Mesangial cell (primary cell): ENCODE data around the gene ZNF574. TPM values are rescaled to one million over a fixed set of nuclear protein-coding genes. Genes with fewer than 3 reads are reported as not detected.

ENCODE experiments used
- total RNA-seq: library from RNA; depleted of rRNA; stranded (reverse); fragments of >200 nt; gene quantifications from 2 replicates; pipeline ENCODE4 v1.2.3, GENCODE V29; 2015

The ZNF574 gene
- total RNA-seq, result 19.9 and 24.0 TPM in 2 replicates

GRCh38 chr19:42075616-42076379, at the start of gene ZNF574:
Gene ZNF574, plus strand, starts transcription at chr19:42076166. Its CDS starts 2,441 bp downstream, at chr19:42078607.

GRCh38 chr19:42069619-42070351, 6.2 kb upstream of the ZNF574 start, which contains the start of gene GRIK5:
Gene GRIK5, minus strand, starts transcription at chr19:42070206. Its CDS starts 4,436 bp downstream, at chr19:42065770.

Other genes starting within 250 kb of the ZNF574 start
- not detected in 2 replicates for gene LYPD4, start 231.5 kb upstream of the ZNF574 start, total RNA-seq
- not detected in 2 replicates for gene DMRTC2, start 231.1 kb upstream of the ZNF574 start, total RNA-seq
- 2,150 and 2,952 TPM in 2 replicates for gene RPS19, start 215.9 kb upstream of the ZNF574 start, total RNA-seq
- 0.25 and 0.33 TPM in 2 replicates for gene CD79A, start 198.9 kb upstream of the ZNF574 start, total RNA-seq
- gene ARHGEF1, start 193.0 kb upstream of the ZNF574 start, total RNA-seq, result 49.6 and 64.0 TPM in 2 replicates
- gene ERFL, start 147.7 kb upstream of the ZNF574 start, total RNA-seq, result not detected in 2 replicates
- 231 and 277 TPM in 2 replicates for gene RABAC1, start 116.8 kb upstream of the ZNF574 start, total RNA-seq
- gene ATP1A3, start 81.9 kb upstream of the ZNF574 start, total RNA-seq, result under 0.01 and 0.49 TPM in 2 replicates
- gene GRIK5, start 6.0 kb upstream of the ZNF574 start, total RNA-seq, result 1.1 and 5.6 TPM in 2 replicates
- 0.38 and 0.98 TPM in 2 replicates for gene POU2F2, start 56.3 kb downstream of the ZNF574 start, total RNA-seq
- 28.5 and 38.4 TPM in 2 replicates for gene DEDD2, start 141.5 kb downstream of the ZNF574 start, total RNA-seq
- 5.5 and 6.0 TPM in 2 replicates for gene ZNF526, start 144.1 kb downstream of the ZNF574 start, total RNA-seq
- 25.6 and 28.4 TPM in 2 replicates for gene GSK3A, start 166.4 kb downstream of the ZNF574 start, total RNA-seq
- 44.5 and 62.1 TPM in 2 replicates for gene ERF, start 179.0 kb downstream of the ZNF574 start, total RNA-seq
- gene CIC, start 193.1 kb downstream of the ZNF574 start, total RNA-seq, result 48.9 and 108 TPM in 2 replicates
- 0.81 and 3.9 TPM in 2 replicates for gene PRR19, start 226.0 kb downstream of the ZNF574 start, total RNA-seq
- gene PAFAH1B3, start 226.5 kb downstream of the ZNF574 start, total RNA-seq, result 108 and 112 TPM in 2 replicates
- gene TMEM145, start 237.1 kb downstream of the ZNF574 start, total RNA-seq, result 0.13 and 0.16 TPM in 2 replicates
- gene MEGF8, start 249.5 kb downstream of the ZNF574 start, total RNA-seq, result 23.8 and 78.8 TPM in 2 replicates